Stomach (tissue), 4 donors: ENCODE data around the gene HINFP.

ENCODE experiments used
- EP300 ChIP-seq: sonication (generic); formaldehyde crosslinking; IDR thresholded peaks from one replicate; pipeline ENCODE4 v1.6.1; 2017; ENCODE audit warnings: antibody characterized with exemption
- POLR2A ChIP-seq, 4 donors: fragments of 450-650 bp; IDR thresholded peaks; one replicate each; pipeline ENCODE4 v1.6.1; 2016; ENCODE audit warnings: antibody characterized with exemption in 4 of 4, control low read depth in 2 of 4, mild to moderate bottlenecking in 1 of 4, moderate library complexity in 1 of 4
- POLR2AphosphoS5 ChIP-seq, 3 donors: sonication (generic); formaldehyde crosslinking; IDR thresholded peaks; one replicate each; pipeline ENCODE4 v1.6.1; 2016; ENCODE audit warnings: antibody characterized with exemption in 3 of 3
- TF ChIP-seq, protein P1 (sequence below), 7 experiments: fragments of 450-650 bp in 4 of 7; fragments of 200-600 bp in 3 of 7; sonication (generic) in 3 of 7; IDR thresholded peaks; one replicate each; pipeline ENCODE4 v1.5.1; 2016 to 2019; ENCODE audit warnings: antibody characterized with exemption in 7 of 7, control low read depth in 2 of 7, mild to moderate bottlenecking in 1 of 7

DNA sequence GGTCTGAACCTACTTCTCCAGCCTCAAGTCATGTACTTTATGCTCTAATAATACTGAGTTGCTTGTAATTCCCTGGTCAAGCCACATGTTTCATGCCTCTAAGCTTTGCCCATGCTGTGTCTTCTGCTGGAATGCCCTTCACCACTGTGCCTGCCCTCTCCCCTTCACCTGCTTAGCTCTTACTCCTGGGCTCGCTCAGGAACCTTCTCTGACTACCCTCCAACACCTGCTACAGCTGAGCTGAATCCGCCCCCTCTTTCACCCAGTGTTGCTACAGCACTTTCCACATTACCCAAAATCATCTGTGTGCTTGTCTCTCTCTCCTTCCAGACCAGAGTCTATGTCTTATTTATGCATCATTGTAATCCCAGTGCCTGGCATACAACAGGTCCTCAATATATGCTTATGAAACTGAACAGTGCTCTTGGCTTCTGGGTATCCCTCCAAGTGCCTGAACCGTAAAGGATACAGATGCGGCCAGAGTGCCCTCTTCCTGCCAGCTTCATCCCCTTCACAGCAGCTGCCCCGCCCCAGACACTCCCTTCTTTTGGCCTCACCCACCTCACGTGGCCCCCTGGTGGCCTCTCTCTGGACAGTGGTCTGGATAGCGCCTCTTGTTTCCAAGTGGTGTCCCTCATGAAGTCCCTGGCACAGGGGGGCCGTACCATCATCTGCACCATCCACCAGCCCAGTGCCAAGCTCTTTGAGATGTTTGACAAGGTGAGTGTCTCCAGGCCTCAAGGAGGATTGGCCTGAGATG, 34.5 kb downstream of the HINFP start:
- no peak for TF ChIP-seq EP300
- no peak for TF ChIP-seq POLR2AphosphoS5 (IDR thresholded peaks at IDR 0.05)
- TF ChIP-seq, protein P1, sequence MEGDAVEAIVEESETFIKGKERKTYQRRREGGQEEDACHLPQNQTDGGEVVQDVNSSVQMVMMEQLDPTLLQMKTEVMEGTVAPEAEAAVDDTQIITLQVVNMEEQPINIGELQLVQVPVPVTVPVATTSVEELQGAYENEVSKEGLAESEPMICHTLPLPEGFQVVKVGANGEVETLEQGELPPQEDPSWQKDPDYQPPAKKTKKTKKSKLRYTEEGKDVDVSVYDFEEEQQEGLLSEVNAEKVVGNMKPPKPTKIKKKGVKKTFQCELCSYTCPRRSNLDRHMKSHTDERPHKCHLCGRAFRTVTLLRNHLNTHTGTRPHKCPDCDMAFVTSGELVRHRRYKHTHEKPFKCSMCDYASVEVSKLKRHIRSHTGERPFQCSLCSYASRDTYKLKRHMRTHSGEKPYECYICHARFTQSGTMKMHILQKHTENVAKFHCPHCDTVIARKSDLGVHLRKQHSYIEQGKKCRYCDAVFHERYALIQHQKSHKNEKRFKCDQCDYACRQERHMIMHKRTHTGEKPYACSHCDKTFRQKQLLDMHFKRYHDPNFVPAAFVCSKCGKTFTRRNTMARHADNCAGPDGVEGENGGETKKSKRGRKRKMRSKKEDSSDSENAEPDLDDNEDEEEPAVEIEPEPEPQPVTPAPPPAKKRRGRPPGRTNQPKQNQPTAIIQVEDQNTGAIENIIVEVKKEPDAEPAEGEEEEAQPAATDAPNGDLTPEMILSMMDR (IDR thresholded peaks at IDR 0.05), result no peak
- TF ChIP-seq POLR2A (IDR thresholded peaks at IDR 0.05), result no peak
